K562 (cell line): Measurements from ENCODE around the gene ZSWIM3. TPM values are rescaled to one million over a fixed set of nuclear protein-coding genes. Genes with fewer than 3 reads are reported as not detected.
A peak's percentile ranks its signal among the peaks of the same experiment; 100 is the strongest.

Experiments used
- CHCHD3 ChIP-seq: fragments of 250-450 bp; sonication (Bioruptor Pico); IDR thresholded peaks from 2 replicates; pipeline ENCODE4 v2.1.2; 2022; ENCODE audit warnings: mild to moderate bottlenecking
- CHD4 ChIP-seq: fragments of 200-600 bp; sonication (generic); IDR thresholded peaks from 3 replicates; pipeline ENCODE4 v1.6.1; 2012; ENCODE audit warnings: low read depth, mild to moderate bottlenecking, mixed read lengths, low read length, inconsistent platforms; ENCODE audit not compliant: insufficient read depth, insufficient replicate concordance, poor library complexity, severe bottlenecking
- CTBP1 ChIP-seq: fragments of 450-650 bp; IDR thresholded peaks from 2 replicates; pipeline ENCODE4 v1.6.1; 2016; ENCODE audit warnings: borderline replicate concordance
- EP300 ChIP-seq: IDR thresholded peaks from 2 replicates; pipeline ENCODE4 v1.6.1; 2012; ENCODE audit warnings: low read length, improper control_type of control experiment
- EP400 ChIP-seq: fragments of 450-650 bp; IDR thresholded peaks from 2 replicates; pipeline ENCODE4 v1.6.1; 2017; ENCODE audit warnings: antibody characterized with exemption, mild to moderate bottlenecking, moderate library complexity
- GTF2E2 ChIP-seq: fragments of 200-800 bp; sonication (Bioruptor generic); IDR thresholded peaks from 2 replicates; pipeline ENCODE4 v1.6.1; 2016; ENCODE audit warnings: missing genetic modification characterization, missing compliant biosample characterization
- HEY1 ChIP-seq: fragments of 250-450 bp; sonication (Bioruptor Pico); IDR thresholded peaks from 2 replicates; pipeline ENCODE4 v1.5.0; 2020; ENCODE audit warnings: mild to moderate bottlenecking, moderate library complexity, borderline replicate concordance
- MXI1 ChIP-seq: IDR thresholded peaks from 2 replicates; pipeline ENCODE4 v1.6.1; 2011; ENCODE audit warnings: low read depth, mild to moderate bottlenecking, improper control_type of control experiment, low read length
- PCBP2 ChIP-seq: fragments of 200-400 bp; formaldehyde crosslinking; IDR thresholded peaks from 2 replicates; pipeline ENCODE4 v1.6.1; 2018; ENCODE audit warnings: low read length, low read depth, mild to moderate bottlenecking, moderate library complexity; ENCODE audit not compliant: poor library complexity, severe bottlenecking
- PML ChIP-seq: IDR thresholded peaks from 2 replicates; pipeline ENCODE4 v1.6.1; 2012; ENCODE audit warnings: low read length, inconsistent platforms
- RAD21 ChIP-seq, 2 experiments: fragments of 250-450 bp in 1 of 2; fragments of 450-650 bp in 1 of 2; sonication (Bioruptor Pico) in 1 of 2; formaldehyde crosslinking in 1 of 2; IDR thresholded peaks in 1 of 2; conservative IDR thresholded peaks in 1 of 2; 2 replicates each; pipeline versions ENCODE4 v1.4.0 to v1.8.0; 2020 to 2022; ENCODE audit warnings: mild to moderate bottlenecking in 2 of 2, moderate library complexity in 1 of 2
- RBM25 ChIP-seq: fragments of 200-400 bp; formaldehyde crosslinking; IDR thresholded peaks from 2 replicates; pipeline ENCODE4 v1.6.1; 2018; ENCODE audit warnings: low read length, low read depth, moderate library complexity; ENCODE audit not compliant: severe bottlenecking
- SIN3B ChIP-seq: fragments of 450-650 bp; IDR thresholded peaks from 2 replicates; pipeline ENCODE4 v1.6.1; 2017; ENCODE audit warnings: low read depth, mild to moderate bottlenecking, moderate library complexity
- SMARCA5 ChIP-seq: fragments of 450-650 bp; IDR thresholded peaks from 2 replicates; pipeline ENCODE4 v1.6.1; 2016
- STAT5B ChIP-seq: fragments of 250-450 bp; sonication (Bioruptor Pico); IDR thresholded peaks from 2 replicates; pipeline ENCODE4 v1.8.0; 2021; ENCODE audit warnings: mild to moderate bottlenecking, inconsistent platforms
- XRCC5 ChIP-seq: fragments of 200-400 bp; formaldehyde crosslinking; IDR thresholded peaks from 2 replicates; pipeline ENCODE4 v1.6.1; 2017; ENCODE audit warnings: low read depth, mild to moderate bottlenecking, low read length
- YBX1 ChIP-seq: fragments of 450-650 bp; IDR thresholded peaks from 2 replicates; pipeline ENCODE4 v1.7.1; 2016; ENCODE audit warnings: mild to moderate bottlenecking
- ZBED1 ChIP-seq: IDR thresholded peaks from 2 replicates; pipeline ENCODE4 v1.6.1; 2014
- ZNF133 ChIP-seq: fragments of 250-450 bp; sonication (Bioruptor Pico); IDR thresholded peaks from 2 replicates; pipeline ENCODE4 v1.4.0; 2020; ENCODE audit warnings: mild to moderate bottlenecking
- ZNF232 ChIP-seq: sonication (generic); formaldehyde crosslinking; IDR thresholded peaks from 2 replicates; pipeline ENCODE4 v1.8.0; 2022; ENCODE audit warnings: mild to moderate bottlenecking, missing genetic modification reagents
- ZNF431 ChIP-seq: sonication (generic); formaldehyde crosslinking; IDR thresholded peaks from 2 replicates; pipeline ENCODE4 v1.8.0; 2022; ENCODE audit warnings: mild to moderate bottlenecking, missing genetic modification reagents
- ZNF699 ChIP-seq: fragments of 250-450 bp; sonication (Bioruptor Pico); IDR thresholded peaks from 2 replicates; pipeline ENCODE4 v1.8.0; 2021; ENCODE audit warnings: mild to moderate bottlenecking, moderate library complexity; ENCODE audit not compliant: insufficient replicate concordance
- ZNF77 ChIP-seq: fragments of 250-450 bp; sonication (Bioruptor Pico); IDR thresholded peaks from 2 replicates; pipeline ENCODE4 v1.5.0; 2020
- ZZZ3 ChIP-seq: fragments of 450-650 bp; IDR thresholded peaks from 2 replicates; pipeline ENCODE4 v1.6.1; 2016; ENCODE audit warnings: antibody characterized with exemption, mild to moderate bottlenecking, moderate library complexity
- polyA plus RNA-seq, 8 experiments: library from polyadenylated mRNA; depleted of rRNA in 4 of 8; stranded (reverse) in 5 of 8; unstranded in 3 of 8; fragments of >200 nt; fragmentation: Nextera tagmentation in 2 of 8; fragmentation: Illumina TruSeq in 1 of 8; extraction: Ambion mirVana in 2 of 8; extraction: Trizol in 1 of 8; gene quantifications; 2 replicates each; pipeline versions ENCODE4 v1.2.1 to v1.2.3, GENCODE V29; 2011 to 2014; ENCODE audit warnings: inconsistent platforms in 1 of 8, missing spikeins in 1 of 8
- total RNA-seq, 7 experiments: library from RNA; depleted of rRNA in 6 of 7; stranded (reverse); fragments of >200 nt in 6 of 7; fragmentation: Illumina TruSeq in 2 of 7; extraction: Trizol in 2 of 7; gene quantifications; 2 replicates each; pipeline versions ENCODE4 v1.2.1 to v1.2.3, GENCODE V29; 2011 to 2021; ENCODE audit warnings: low replicate concordance in 1 of 7
- TF ChIP-seq, protein P1 (sequence below): fragments of 250-450 bp; sonication (Bioruptor Pico); IDR thresholded peaks from 2 replicates; pipeline ENCODE4 v1.8.0; 2022; ENCODE audit warnings: moderate library complexity, mild to moderate bottlenecking, inconsistent platforms

ZSWIM3 gene
- total and polyA plus RNA-seq, 9 of the 15 experiments (the other 6 are each of a cell fraction or from before 2014, with no cell fraction given) = 1.7 to 4.3 (median 2.9) TPM

DNA sequence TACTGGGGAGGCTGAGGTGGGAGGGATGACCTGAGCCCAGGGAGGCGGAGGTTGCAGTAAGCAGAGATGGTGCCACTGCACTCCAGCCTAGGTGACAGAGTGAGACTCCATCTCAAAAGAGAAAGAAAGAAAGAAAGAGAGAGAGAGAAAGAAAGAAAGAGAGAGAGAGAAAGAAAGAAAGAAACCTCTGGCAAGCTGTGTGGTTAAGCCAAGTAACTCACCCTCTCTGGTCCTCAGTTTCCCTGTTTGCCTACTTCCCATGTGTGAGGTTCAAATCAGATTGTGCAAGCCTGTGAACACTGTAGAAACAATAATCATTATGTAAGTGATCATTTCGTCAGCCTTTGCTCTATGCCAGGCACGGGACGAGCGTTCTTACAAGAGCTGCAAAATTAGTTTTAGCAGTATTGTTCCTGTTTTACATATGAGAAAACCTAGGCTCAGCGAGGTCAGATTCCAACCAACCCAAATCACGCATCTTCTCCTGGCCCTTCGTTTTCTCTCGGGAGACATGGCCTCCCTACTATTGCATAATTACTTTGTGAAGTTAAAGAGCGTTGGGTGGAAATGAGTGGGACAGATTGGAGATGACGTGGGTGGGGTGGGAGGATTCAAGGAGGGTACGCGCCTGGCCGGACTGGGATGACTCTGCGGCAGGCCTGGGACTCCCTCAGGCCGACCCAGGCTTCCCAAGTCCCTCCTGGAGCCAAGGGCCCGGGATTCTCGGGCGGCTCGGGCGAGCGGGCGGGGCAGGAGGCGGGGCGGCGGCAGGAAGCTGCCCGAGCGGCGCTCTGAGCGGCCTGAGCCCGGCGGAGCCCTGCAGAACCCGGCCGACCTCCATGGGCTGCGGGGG is 24.2 kb upstream of the ZSWIM3 start, which contains the start of gene SNX21 (continued):
- TF ChIP-seq CHCHD3 (CRISPR knock-in tag) = no peak
- TF ChIP-seq MXI1 = no peak
- TF ChIP-seq PCBP2 = no peak
- no peak for TF ChIP-seq HEY1
- no peak for TF ChIP-seq EP300
- no peak for TF ChIP-seq SIN3B
- TF ChIP-seq SMARCA5 = peak; percentile 59; the same call in 1 of the 2 replicates
- TF ChIP-seq ZNF133 (CRISPR knock-in tag) = no peak
- TF ChIP-seq RAD21 (CRISPR knock-in tag; conservative IDR thresholded peaks at IDR 0.05 in 1 of 2, IDR thresholded peaks at IDR 0.05 in 1 of 2) = no peak
- TF ChIP-seq GTF2E2 (tag) = no peak
- TF ChIP-seq ZNF232 = no peak
- peak; percentile 23; the same call in 1 of the 2 replicates for TF ChIP-seq CTBP1
- TF ChIP-seq YBX1 = no peak
- peak; percentile 16 for TF ChIP-seq CHD4
- no peak for TF ChIP-seq STAT5B (CRISPR knock-in tag)
- TF ChIP-seq, protein P1, sequence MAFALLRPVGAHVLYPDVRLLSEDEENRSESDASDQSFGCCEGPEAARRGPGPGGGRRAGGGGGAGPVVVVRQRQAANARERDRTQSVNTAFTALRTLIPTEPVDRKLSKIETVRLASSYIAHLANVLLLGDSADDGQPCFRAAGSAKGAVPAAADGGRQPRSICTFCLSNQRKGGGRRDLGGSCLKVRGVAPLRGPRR (CRISPR knock-in tag) = no peak
- TF ChIP-seq PML = no peak
- no peak for TF ChIP-seq XRCC5
- no peak for TF ChIP-seq EP400
- TF ChIP-seq ZZZ3 = no peak
- TF ChIP-seq ZNF77 (CRISPR knock-in tag) = no peak
- TF ChIP-seq ZNF699 (CRISPR knock-in tag) = no peak
- TF ChIP-seq ZNF431 = no peak
- TF ChIP-seq ZBED1 = no peak
- peak; percentile 96 for TF ChIP-seq RBM25
- TF ChIP-seq, all 486 proteins: peak for 20
